GM18867 (cell line): ENCODE measurements around the gene BMP15.

ENCODE experiments used
- ATAC-seq: cut with Tn5 transposase; IDR thresholded peaks from one replicate; pipeline ENCODE4 v1.9.1; 2021; ENCODE audit warnings: mild to moderate bottlenecking, moderate library complexity; ENCODE audit not compliant: unreplicated experiment

The BMP15 gene

DNA sequence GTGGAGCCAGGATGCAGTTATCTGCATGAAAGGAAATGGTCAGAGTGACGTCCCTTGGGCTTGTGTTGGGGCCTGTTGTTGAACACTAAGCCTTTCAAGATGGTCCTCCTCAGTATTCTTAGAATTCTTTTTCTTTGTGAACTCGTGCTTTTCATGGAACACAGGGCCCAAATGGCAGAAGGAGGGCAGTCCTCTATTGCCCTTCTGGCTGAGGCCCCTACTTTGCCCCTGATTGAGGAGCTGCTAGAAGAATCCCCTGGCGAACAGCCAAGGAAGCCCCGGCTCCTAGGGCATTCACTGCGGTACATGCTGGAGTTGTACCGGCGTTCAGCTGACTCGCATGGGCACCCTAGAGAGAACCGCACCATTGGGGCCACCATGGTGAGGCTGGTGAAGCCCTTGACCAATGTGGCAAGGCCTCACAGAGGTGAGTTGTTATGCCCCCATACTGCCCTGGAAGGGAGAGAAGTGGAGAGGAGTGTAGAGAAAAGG, at the start of gene BMP15:
Gene BMP15 (plus strand): TSS at position 51 of the 492 bp plus-strand sequence. CDS start 49 bp downstream, at position 100.
- no peak for ATAC-seq

GRCh38 chrX:50863471-50863870, 47.1 kb upstream of the BMP15 start:
- ATAC-seq = no peak

DNA sequence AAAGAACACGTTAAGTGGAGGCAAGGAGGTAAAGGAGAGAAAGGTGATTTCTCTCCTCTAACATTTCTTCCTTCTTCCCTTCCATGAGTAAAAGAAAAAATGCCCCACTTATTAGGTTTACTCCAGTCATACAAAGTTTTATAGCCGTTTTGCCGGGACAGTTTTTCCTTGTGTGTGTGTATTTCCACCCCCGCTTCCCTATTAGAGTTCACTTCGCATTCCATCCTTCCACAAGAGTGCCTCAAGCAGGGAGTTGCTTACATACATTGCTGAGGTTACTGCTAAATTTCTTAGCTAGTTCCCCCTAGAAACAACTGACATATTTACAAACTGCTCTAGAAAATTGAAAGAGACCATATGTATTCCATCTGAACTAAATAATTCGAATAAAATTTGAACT, 45.2 kb upstream of the BMP15 start:
- no peak for ATAC-seq

- ATAC-seq = no peak
These were observed 38.5 kb upstream of the BMP15 start for GRCh38 chrX:50871922-50872453.

DNA sequence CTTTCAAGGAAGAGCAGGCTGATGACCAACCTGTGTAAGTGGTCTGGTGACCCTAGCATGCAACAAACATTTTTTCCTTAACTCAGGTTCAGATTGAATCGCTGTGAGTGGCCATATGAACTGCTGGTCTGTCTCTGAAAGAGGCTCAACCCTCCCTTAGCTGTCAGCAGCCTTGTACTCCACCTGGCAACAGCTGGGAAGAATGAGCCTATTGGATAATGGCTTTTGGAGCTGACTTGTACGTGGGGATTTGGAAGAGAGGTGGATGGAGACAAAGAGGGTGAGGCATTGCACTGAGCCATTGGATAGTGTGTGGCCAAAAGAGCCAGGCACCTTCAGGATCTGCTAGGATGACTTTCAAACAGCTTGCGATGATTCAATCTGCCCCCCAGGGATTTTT, 35.7 kb upstream of the BMP15 start:
- no peak for ATAC-seq

- no peak for ATAC-seq
These were observed 34.0 kb upstream of the BMP15 start for GRCh38 chrX:50876551-50876950.

GRCh38 chrX:50877310-50877709, 33.2 kb upstream of the BMP15 start:
- no peak for ATAC-seq

- no peak for ATAC-seq
These were observed 29.5 kb upstream of the BMP15 start for GRCh38 chrX:50881028-50881427.

GRCh38 chrX:50888884-50889283, 21.7 kb upstream of the BMP15 start:
- ATAC-seq = no peak

GRCh38 chrX:50889582-50889981, 21.0 kb upstream of the BMP15 start:
- no peak for ATAC-seq

DNA sequence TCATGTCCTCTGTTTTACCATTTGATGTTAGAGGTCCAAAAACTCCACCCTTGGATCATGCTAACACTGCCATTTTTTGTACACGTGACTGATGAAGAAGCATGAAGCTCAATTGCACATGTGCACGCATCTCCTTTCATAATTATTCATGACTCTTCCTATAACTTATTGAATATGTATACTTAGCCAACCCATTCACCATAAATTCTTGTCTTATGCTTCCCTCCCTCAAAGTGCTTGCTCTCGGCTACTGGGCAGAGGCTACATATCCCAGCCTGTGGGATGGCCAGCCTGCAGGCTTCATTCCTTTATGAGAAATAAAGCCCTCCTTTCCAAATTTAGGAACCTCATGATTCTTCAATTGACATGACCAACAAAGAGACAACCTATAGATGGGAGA, 17.5 kb upstream of the BMP15 start:
- no peak for ATAC-seq

GRCh38 chrX:50893466-50893865, 17.1 kb upstream of the BMP15 start:
- no peak for ATAC-seq

- ATAC-seq = no peak
These were observed 5.2 kb upstream of the BMP15 start for GRCh38 chrX:50905334-50905733.

GRCh38 chrX:50913520-50913919, 3.0 kb downstream of the BMP15 start:
- ATAC-seq = no peak

DNA sequence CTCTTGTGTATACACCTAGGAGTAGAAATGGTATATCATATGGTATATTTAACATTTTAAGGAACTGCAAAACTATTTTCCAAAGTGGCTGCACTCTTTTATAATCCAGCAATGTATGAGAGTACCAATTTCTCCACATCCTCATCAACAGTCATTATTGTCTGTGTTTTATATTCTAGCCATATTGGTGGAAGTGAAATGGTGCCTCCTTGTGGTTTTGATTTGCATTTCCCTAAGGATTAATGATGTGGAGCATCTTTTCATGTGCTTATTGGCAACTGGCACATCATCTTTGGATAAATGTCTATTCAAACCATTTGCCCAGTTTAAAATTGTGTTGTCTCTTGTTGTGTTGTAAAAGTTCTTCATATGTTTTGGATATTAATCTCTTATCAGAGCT, 9.6 kb downstream of the BMP15 start:
- ATAC-seq = no peak

DNA sequence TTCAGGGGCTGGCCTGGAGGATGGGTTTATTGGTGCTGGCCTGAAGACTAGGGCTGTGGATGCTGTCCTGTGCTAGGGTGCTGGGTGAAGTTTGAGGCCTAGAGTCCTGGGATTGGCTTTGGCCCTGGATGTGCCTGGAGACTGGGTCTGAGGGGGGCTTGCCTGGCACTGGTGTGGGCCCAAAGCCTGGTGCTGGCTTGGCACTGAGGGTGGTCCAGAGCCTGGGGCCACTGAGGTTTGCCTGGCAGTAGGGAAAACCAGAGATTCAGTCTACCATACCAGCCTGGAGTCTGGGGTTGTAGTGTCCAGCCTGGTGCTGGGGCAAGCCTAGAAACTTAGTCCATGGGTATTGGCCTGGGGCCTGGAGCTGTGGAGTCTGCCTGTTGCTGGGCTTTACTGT, 16.6 kb downstream of the BMP15 start:
- no peak for ATAC-seq

DNA sequence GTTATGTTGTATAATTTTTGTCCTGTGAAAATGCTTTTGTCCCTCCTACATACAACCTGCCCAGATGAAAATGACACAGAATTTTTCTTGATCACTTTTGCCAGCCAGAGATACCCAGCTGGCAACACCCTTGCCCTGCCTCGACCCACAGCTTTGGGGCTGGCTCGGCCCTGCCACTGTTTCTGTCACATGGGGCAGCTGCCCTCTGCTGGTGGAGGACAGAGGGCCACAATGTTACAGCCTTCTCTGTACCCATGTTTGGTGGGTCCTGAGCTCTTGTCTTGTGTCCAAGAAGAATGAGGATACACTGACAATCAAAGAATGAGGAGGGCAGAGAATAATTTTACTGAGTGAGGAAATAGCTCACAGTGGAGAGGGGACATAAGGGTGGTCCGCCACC, 31.1 kb downstream of the BMP15 start:
- ATAC-seq = no peak

- no peak for ATAC-seq
These were observed 31.9 kb downstream of the BMP15 start for GRCh38 chrX:50942471-50942870.

DNA sequence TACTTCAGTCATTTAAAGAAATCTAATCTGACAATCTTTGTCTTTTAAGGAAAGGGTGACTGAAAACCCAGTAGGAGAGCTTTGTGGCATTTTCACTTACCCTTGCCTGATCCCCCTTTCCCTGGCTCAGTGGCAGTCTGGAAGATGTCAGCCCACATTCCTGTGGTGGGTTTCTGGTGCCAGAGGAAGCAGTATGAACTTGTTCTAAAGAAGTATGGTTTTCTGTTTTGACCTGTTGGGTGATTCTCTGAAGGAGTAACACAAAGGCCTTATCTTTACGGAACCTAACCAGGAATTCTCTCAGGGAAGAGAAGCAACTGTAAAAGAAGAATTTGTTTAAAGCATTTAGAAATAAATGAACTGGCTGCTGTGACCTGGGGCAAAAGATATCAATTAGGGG, 41.9 kb downstream of the BMP15 start:
- ATAC-seq = no peak

DNA sequence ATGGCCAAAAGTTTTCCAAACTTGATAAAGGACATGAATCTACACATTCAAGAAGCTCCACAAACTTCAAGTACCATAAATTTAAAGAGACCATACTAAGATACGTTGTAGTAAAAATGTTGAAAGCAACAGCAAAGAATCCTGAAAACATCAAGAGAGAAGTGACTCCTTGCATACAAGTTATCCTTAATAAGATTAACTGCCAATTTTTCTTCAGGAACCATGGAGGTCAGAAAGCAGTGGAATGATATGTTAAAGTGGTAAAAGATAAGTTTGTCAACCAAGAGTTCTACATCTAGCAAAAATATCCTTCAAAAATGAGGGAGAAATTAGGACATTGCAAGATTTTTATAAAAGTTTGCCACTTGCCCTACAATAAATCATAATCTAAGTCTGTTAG, 43.3 kb downstream of the BMP15 start:
- no peak for ATAC-seq

- ATAC-seq = no peak
These were observed 51.6 kb downstream of the BMP15 start for GRCh38 chrX:50962156-50962555.

DNA sequence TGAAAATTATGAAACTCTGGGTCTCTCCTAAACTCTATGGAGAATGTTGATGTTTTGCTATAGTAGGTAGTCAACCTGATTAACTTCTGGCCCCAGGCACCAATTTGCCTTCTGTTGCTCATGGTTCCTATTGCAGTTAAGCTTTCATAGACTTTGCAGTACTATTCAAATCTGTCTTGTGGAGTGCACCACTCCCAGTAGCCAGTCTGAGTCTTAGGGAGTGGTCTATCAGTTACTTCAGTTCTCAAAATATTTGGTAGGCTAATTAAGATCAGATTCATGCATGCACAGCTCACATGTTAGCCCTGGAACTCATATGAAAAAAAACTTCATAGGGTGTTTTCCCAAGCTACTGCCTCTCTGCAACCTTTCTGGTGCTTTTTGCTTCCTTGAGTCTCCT, 53.3 kb downstream of the BMP15 start:
- no peak for ATAC-seq
